A549 (cell line): ENCODE results near the gene CMTM5. TPM values are rescaled to one million over a fixed set of nuclear protein-coding genes. Genes with fewer than 3 reads are reported as not detected.

ENCODE experiments used
- ATAC-seq, 2 experiments: fragments of 200-7000 bp in 1 of 2; fragments of >200 bp in 1 of 2; cut with Nextera tagmentation in 1 of 2; cut with Tn5 transposase in 1 of 2; 3 replicates each; pipeline versions ENCODE4 v1.8.0 to v1.9.1; 2018 to 2020; ENCODE audit warnings: mild to moderate bottlenecking in 1 of 2, moderate library complexity in 1 of 2
- CTCF ChIA-PET: fragments of 300-600 bp; sonication (Branson Sonifier 250); formaldehyde crosslinking; extraction: SDS; loops from one replicate; lab custom pipeline; 2021; ENCODE audit warnings: antibody characterized with exemption, inconsistent platforms; lab: Yijun Ruan, JAX
- POLR2A ChIA-PET: fragments of 350-600 bp; formaldehyde crosslinking; extraction: SDS; loops from one replicate; lab custom pipeline; 2021; ENCODE audit warnings: antibody characterized with exemption, inconsistent platforms; lab: Yijun Ruan, JAX
- DNase-seq, 2 experiments: peaks; one replicate each; pipeline versions ENCODE4 v3.0.0 to v3.0.0-alpha.2; 2011 to 2016; ENCODE audit warnings: low read depth in 1 of 2, low spot score in 1 of 2
- FAIRE-seq: peaks from 2 replicates; lab custom pipeline; 2011; peaks lifted over from hg19 to GRCh38; lab: Jason Lieb, UNC
- H3K27ac ChIP-seq, 2 experiments: fragments of >200 bp; sonication (Bioruptor Twin); formaldehyde crosslinking; 3 replicates each; pipeline ENCODE4 v1.5.1; 2016 to 2017
- H3K4me1 ChIP-seq: fragments of >200 bp; sonication (Bioruptor Twin); formaldehyde crosslinking; 3 replicates; pipeline ENCODE4 v1.6.1; 2016
- H3K4me2 ChIP-seq: fragments of >200 bp; sonication (Bioruptor Twin); formaldehyde crosslinking; 3 replicates; pipeline ENCODE4 v1.6.1; 2016
- H3K4me3 ChIP-seq: fragments of >200 bp; sonication (Bioruptor Twin); formaldehyde crosslinking; 3 replicates; pipeline ENCODE4 v1.5.1; 2016
- H3K9me3 ChIP-seq: fragments of >200 bp; sonication (Bioruptor Twin); formaldehyde crosslinking; 3 replicates; pipeline ENCODE4 v1.6.1; 2016
- BHLHE40 ChIP-seq: IDR thresholded peaks from 2 replicates; pipeline ENCODE4 v1.6.1; 2012; ENCODE audit warnings: low read depth, low read length, inconsistent platforms
- CBX2 ChIP-seq: fragments of 200-600 bp; sonication (generic); IDR thresholded peaks from 2 replicates; pipeline ENCODE4 v1.6.1; 2016; ENCODE audit warnings: low read depth, mild to moderate bottlenecking, borderline replicate concordance
- CBX8 ChIP-seq: fragments of 200-600 bp; sonication (generic); IDR thresholded peaks from 2 replicates; pipeline ENCODE4 v1.6.1; 2016
- CEBPB ChIP-seq, 2 experiments: fragments of >200 bp in 1 of 2; sonication (Bioruptor Twin) in 1 of 2; formaldehyde crosslinking in 1 of 2; IDR thresholded peaks; 2 replicates each; pipeline ENCODE4 v1.6.1; 2012 to 2016
- EHF ChIP-seq: fragments of 250-450 bp; sonication (Bioruptor Pico); IDR thresholded peaks from 2 replicates; pipeline ENCODE4 v1.5.0; 2020; ENCODE audit warnings: mild to moderate bottlenecking
- EP300 ChIP-seq, 2 experiments: fragments of >200 bp; sonication (Bioruptor Twin); formaldehyde crosslinking; IDR thresholded peaks; 2 replicates in 1 of 2; 3 replicates in 1 of 2; pipeline ENCODE4 v1.6.1; 2016 to 2017
- ESRRA ChIP-seq: fragments of 150-350 bp; IDR thresholded peaks from 2 replicates; pipeline ENCODE4 v1.6.1; 2014; ENCODE audit warnings: mild to moderate bottlenecking, low read length, borderline replicate concordance
- FOSB ChIP-seq: fragments of 250-450 bp; sonication (Bioruptor Pico); IDR thresholded peaks from 2 replicates; pipeline ENCODE4 v1.5.0; 2020; ENCODE audit warnings: mild to moderate bottlenecking, moderate library complexity
- FOXS1 ChIP-seq: fragments of 250-450 bp; sonication (Bioruptor Pico); IDR thresholded peaks from 2 replicates; pipeline ENCODE4 v1.5.0; 2020; ENCODE audit warnings: mild to moderate bottlenecking, moderate library complexity
- GATA3 ChIP-seq: IDR thresholded peaks from 2 replicates; pipeline ENCODE4 v1.6.1; 2012; ENCODE audit warnings: borderline replicate concordance
- HOXB13 ChIP-seq: fragments of 250-450 bp; sonication (Bioruptor Pico); IDR thresholded peaks from 2 replicates; pipeline ENCODE4 v1.5.0; 2020; ENCODE audit warnings: low read depth, mild to moderate bottlenecking, moderate library complexity
- KDM1A ChIP-seq: fragments of 200-600 bp; sonication (generic); IDR thresholded peaks from 2 replicates; pipeline ENCODE4 v1.6.1; 2016; ENCODE audit warnings: low read depth, mild to moderate bottlenecking
- MAFK ChIP-seq: fragments of 450-650 bp; IDR thresholded peaks from 2 replicates; pipeline ENCODE4 v1.6.1; 2014; ENCODE audit not compliant: partially characterized antibody
- MAZ ChIP-seq: fragments of 150-350 bp; IDR thresholded peaks from 2 replicates; pipeline ENCODE4 v1.6.1; 2014; ENCODE audit warnings: antibody characterized with exemption, low read depth, low read length, borderline replicate concordance
- NPAS2 ChIP-seq: fragments of 250-450 bp; sonication (Bioruptor Pico); IDR thresholded peaks from 2 replicates; pipeline ENCODE4 v1.8.0; 2022; ENCODE audit warnings: mild to moderate bottlenecking, moderate library complexity, borderline replicate concordance
- NR3C1 ChIP-seq: fragments of >200 bp; sonication (Bioruptor Twin); formaldehyde crosslinking; IDR thresholded peaks from 3 replicates; pipeline ENCODE4 v1.6.1; 2017
- PBX3 ChIP-seq: IDR thresholded peaks from 2 replicates; pipeline ENCODE4 v1.6.1; 2012
- POLR2A ChIP-seq: IDR thresholded peaks from 2 replicates; pipeline ENCODE4 v1.6.1; 2012; ENCODE audit warnings: mild to moderate bottlenecking, low read length
- RAD21 ChIP-seq, 2 experiments: fragments of >200 bp in 1 of 2; sonication (Bioruptor Twin) in 1 of 2; formaldehyde crosslinking in 1 of 2; IDR thresholded peaks in 1 of 2; conservative IDR thresholded peaks in 1 of 2; 2 replicates in 1 of 2; 3 replicates in 1 of 2; pipeline ENCODE4 v1.6.1; 2012 to 2018; ENCODE audit warnings: inconsistent platforms in 1 of 2
- RARB ChIP-seq: fragments of 250-450 bp; sonication (Bioruptor Pico); IDR thresholded peaks from 2 replicates; pipeline ENCODE4 v1.8.0; 2021; ENCODE audit warnings: mild to moderate bottlenecking, moderate library complexity
- RCOR1 ChIP-seq: fragments of 150-350 bp; IDR thresholded peaks from 2 replicates; pipeline ENCODE4 v1.6.1; 2014; ENCODE audit warnings: antibody characterized with exemption, low read length, low read depth
- RNF2 ChIP-seq: fragments of 200-600 bp; sonication (generic); IDR thresholded peaks from 2 replicates; pipeline ENCODE4 v1.6.1; 2016; ENCODE audit warnings: low read depth, mild to moderate bottlenecking, antibody characterized with exemption, moderate library complexity, borderline replicate concordance
- SMC3 ChIP-seq: fragments of >200 bp; sonication (Bioruptor Twin); formaldehyde crosslinking; IDR thresholded peaks from 3 replicates; pipeline ENCODE4 v1.6.1; 2018; ENCODE audit warnings: inconsistent platforms
- TFCP2L1 ChIP-seq: fragments of 250-450 bp; sonication (Bioruptor Pico); IDR thresholded peaks from 2 replicates; pipeline ENCODE4 v1.5.0; 2021; ENCODE audit warnings: mild to moderate bottlenecking
- TP53 ChIP-seq: fragments of 250-450 bp; sonication (Bioruptor Pico); IDR thresholded peaks from 2 replicates; pipeline ENCODE4 v1.5.0; 2021; ENCODE audit warnings: mild to moderate bottlenecking, moderate library complexity
- ZC3H11A ChIP-seq: fragments of 450-650 bp; IDR thresholded peaks from 2 replicates; pipeline ENCODE4 v1.6.1; 2014; ENCODE audit warnings: antibody characterized with exemption, mild to moderate bottlenecking
- ZNF302 ChIP-seq: fragments of 250-450 bp; sonication (Bioruptor Pico); IDR thresholded peaks from 2 replicates; pipeline ENCODE4 v1.9.0; 2021; ENCODE audit warnings: inconsistent platforms, mild to moderate bottlenecking, moderate library complexity
- ZSCAN20 ChIP-seq: fragments of 250-450 bp; sonication (Bioruptor Pico); IDR thresholded peaks from 2 replicates; pipeline ENCODE4 v1.8.0; 2022; ENCODE audit warnings: mild to moderate bottlenecking, moderate library complexity
- WGBS: methylation state at CpG from one replicate; pipeline ENCODE4 v1.1.6; 2017; ENCODE audit errors: missing lambda C conversion rate; 5-methylcytosine and 5-hydroxymethylcytosine counted together
- polyA plus RNA-seq, 4 experiments: library from polyadenylated mRNA; depleted of rRNA in 3 of 4; stranded (reverse); fragments of >200 nt; fragmentation: RNase III in 1 of 4; extraction: RNeasy Plus Mini Kit Qiagen cat#74134 plus additional on column Dnase treatment in 1 of 4; gene quantifications; 2 replicates in 3 of 4; 3 replicates in 1 of 4; pipeline ENCODE4 v1.2.3, GENCODE V29; 2011 to 2017
- TF ChIP-seq, protein P1 (sequence below): fragments of 200-600 bp; sonication (generic); IDR thresholded peaks from 2 replicates; pipeline ENCODE4 v1.6.1; 2016; ENCODE audit warnings: antibody characterized with exemption, mild to moderate bottlenecking, moderate library complexity
- TF ChIP-seq, protein P2 (sequence below): fragments of >200 bp; sonication (Bioruptor Twin); formaldehyde crosslinking; IDR thresholded peaks from 3 replicates; pipeline ENCODE4 v1.5.1; 2016
- TF ChIP-seq, protein P3 (sequence below): fragments of 250-450 bp; sonication (Bioruptor Pico); IDR thresholded peaks from 2 replicates; pipeline ENCODE4 v1.5.0; 2021; ENCODE audit warnings: mild to moderate bottlenecking, moderate library complexity, borderline replicate concordance
- TF ChIP-seq, protein P4 (sequence below): IDR thresholded peaks from 2 replicates; pipeline ENCODE4 v1.6.1; 2012; ENCODE audit warnings: low read depth, borderline replicate concordance

Gene CMTM5
- polyA plus RNA-seq, 2 of the 4 experiments (the other 2 are of a cell fraction): not detected

GRCh38 chr14:23409475-23409874 is 32.6 kb downstream of the CMTM5 start:
- no peak for FAIRE-seq
- H3K4me2 ChIP-seq: no peak overlapping the region
- ATAC-seq: no peak
- DNase-seq: no peak
- H3K4me1 ChIP-seq: no peaks in the 10 kb centered on the region
- 59% methylated on average over 1 of the region's 2 CpGs for WGBS
- TF ChIP-seq NPAS2 (CRISPR knock-in tag) (no peak), CBX8 (no peak), CBX2 (no peak), EHF (CRISPR knock-in tag) (no peak), SMC3 (no peak), ZNF302 (CRISPR knock-in tag) (no peak), RAD21 (conservative IDR thresholded peaks at IDR 0.05 in 1 of 2, IDR thresholded peaks at IDR 0.05 in 1 of 2) (no peak), EP300 (IDR thresholded peaks at IDR 0.05) (no peak), ZSCAN20 (no peak), MAFK (no peak), RARB (CRISPR knock-in tag) (no peak), NR3C1 (no peak), HOXB13 (no peak), RCOR1 (no peak), MAZ (no peak), ESRRA (no peak), KDM1A (no peak)
- TF ChIP-seq, protein P1, sequence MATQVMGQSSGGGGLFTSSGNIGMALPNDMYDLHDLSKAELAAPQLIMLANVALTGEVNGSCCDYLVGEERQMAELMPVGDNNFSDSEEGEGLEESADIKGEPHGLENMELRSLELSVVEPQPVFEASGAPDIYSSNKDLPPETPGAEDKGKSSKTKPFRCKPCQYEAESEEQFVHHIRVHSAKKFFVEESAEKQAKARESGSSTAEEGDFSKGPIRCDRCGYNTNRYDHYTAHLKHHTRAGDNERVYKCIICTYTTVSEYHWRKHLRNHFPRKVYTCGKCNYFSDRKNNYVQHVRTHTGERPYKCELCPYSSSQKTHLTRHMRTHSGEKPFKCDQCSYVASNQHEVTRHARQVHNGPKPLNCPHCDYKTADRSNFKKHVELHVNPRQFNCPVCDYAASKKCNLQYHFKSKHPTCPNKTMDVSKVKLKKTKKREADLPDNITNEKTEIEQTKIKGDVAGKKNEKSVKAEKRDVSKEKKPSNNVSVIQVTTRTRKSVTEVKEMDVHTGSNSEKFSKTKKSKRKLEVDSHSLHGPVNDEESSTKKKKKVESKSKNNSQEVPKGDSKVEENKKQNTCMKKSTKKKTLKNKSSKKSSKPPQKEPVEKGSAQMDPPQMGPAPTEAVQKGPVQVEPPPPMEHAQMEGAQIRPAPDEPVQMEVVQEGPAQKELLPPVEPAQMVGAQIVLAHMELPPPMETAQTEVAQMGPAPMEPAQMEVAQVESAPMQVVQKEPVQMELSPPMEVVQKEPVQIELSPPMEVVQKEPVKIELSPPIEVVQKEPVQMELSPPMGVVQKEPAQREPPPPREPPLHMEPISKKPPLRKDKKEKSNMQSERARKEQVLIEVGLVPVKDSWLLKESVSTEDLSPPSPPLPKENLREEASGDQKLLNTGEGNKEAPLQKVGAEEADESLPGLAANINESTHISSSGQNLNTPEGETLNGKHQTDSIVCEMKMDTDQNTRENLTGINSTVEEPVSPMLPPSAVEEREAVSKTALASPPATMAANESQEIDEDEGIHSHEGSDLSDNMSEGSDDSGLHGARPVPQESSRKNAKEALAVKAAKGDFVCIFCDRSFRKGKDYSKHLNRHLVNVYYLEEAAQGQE: no peak
- TF ChIP-seq, protein P2, sequence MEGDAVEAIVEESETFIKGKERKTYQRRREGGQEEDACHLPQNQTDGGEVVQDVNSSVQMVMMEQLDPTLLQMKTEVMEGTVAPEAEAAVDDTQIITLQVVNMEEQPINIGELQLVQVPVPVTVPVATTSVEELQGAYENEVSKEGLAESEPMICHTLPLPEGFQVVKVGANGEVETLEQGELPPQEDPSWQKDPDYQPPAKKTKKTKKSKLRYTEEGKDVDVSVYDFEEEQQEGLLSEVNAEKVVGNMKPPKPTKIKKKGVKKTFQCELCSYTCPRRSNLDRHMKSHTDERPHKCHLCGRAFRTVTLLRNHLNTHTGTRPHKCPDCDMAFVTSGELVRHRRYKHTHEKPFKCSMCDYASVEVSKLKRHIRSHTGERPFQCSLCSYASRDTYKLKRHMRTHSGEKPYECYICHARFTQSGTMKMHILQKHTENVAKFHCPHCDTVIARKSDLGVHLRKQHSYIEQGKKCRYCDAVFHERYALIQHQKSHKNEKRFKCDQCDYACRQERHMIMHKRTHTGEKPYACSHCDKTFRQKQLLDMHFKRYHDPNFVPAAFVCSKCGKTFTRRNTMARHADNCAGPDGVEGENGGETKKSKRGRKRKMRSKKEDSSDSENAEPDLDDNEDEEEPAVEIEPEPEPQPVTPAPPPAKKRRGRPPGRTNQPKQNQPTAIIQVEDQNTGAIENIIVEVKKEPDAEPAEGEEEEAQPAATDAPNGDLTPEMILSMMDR: no peak
- no peak overlapping the region for H3K27ac ChIP-seq
- H3K9me3 ChIP-seq: no peaks in the 10 kb centered on the region
- ChIA-PET POLR2A (no interaction called here), CTCF (no interaction called here)
- no peak overlapping the region for H3K4me3 ChIP-seq

- Histone ChIP-seq H3K4me2 (no peak overlapping the region), H3K4me1 (no peaks in the 10 kb centered on the region), H3K27ac (no peak overlapping the region), H3K4me3 (no peak overlapping the region), H3K9me3 (no peaks in the 10 kb centered on the region)
- 35% methylated on average over 12 of the region's 14 CpGs for WGBS
- no peak for FAIRE-seq
- no peak for ATAC-seq
- ChIA-PET CTCF (no interaction called here), POLR2A (no interaction called here)
- no peak for DNase-seq
- TF ChIP-seq FOXS1 (no peak), CBX8 (no peak), PBX3 (no peak), BHLHE40 (no peak), POLR2A (no peak), GATA3 (no peak), CEBPB (IDR thresholded peaks at IDR 0.05) (no peak), FOSB (no peak), ZSCAN20 (no peak), TP53 (no peak), TFCP2L1 (CRISPR knock-in tag) (no peak), ZC3H11A (no peak), CBX2 (no peak), RNF2 (no peak)
- TF ChIP-seq, protein P3, sequence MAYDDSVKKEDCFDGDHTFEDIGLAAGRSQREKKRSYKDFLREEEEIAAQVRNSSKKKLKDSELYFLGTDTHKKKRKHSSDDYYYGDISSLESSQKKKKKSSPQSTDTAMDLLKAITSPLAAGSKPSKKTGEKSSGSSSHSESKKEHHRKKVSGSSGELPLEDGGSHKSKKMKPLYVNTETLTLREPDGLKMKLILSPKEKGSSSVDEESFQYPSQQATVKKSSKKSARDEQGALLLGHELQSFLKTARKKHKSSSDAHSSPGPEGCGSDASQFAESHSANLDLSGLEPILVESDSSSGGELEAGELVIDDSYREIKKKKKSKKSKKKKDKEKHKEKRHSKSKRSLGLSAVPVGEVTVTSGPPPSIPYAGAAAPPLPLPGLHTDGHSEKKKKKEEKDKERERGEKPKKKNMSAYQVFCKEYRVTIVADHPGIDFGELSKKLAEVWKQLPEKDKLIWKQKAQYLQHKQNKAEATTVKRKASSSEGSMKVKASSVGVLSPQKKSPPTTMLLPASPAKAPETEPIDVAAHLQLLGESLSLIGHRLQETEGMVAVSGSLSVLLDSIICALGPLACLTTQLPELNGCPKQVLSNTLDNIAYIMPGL: no peak
- TF ChIP-seq, protein P4, sequence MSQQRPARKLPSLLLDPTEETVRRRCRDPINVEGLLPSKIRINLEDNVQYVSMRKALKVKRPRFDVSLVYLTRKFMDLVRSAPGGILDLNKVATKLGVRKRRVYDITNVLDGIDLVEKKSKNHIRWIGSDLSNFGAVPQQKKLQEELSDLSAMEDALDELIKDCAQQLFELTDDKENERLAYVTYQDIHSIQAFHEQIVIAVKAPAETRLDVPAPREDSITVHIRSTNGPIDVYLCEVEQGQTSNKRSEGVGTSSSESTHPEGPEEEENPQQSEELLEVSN: no peak
These were observed 33.3 kb downstream of the CMTM5 start for GRCh38 chr14:23409966-23410635.
